Stomach (tissue), 9 donors: ENCODE data around the gene KCNN4. TPM values are rescaled to one million over a fixed set of nuclear protein-coding genes. Genes with fewer than 3 reads are reported as not detected.

Source experiments
- DNase-seq, 2 donors: peaks; one replicate each; pipeline versions ENCODE4 v3.0.0 to v3.0.0-alpha.2; 2013 to 2019
- H3K27ac ChIP-seq, 5 donors: fragments of 200-600 bp in 4 of 5; sonication (generic) in 4 of 5; one replicate each; pipeline ENCODE4 v1.5.1; 2013 to 2019; ENCODE audit warnings: mild to moderate bottlenecking in 1 of 5, moderate library complexity in 1 of 5
- H3K27me3 ChIP-seq, 3 donors: fragments of 200-600 bp; sonication (generic); one replicate each; pipeline ENCODE4 v1.5.1; 2017 to 2019; ENCODE audit warnings: mixed run types in 1 of 3
- H3K36me3 ChIP-seq, 4 donors: fragments of 200-600 bp; sonication (generic); 1 replicate in 3 of 4; 2 replicates in 1 of 4; pipeline ENCODE4 v1.5.1; 2016 to 2019
- H3K4me1 ChIP-seq, 4 donors: fragments of 200-600 bp; sonication (generic); one replicate each; pipeline ENCODE4 v1.5.1; 2016 to 2019
- H3K4me3 ChIP-seq, 4 donors: fragments of 200-600 bp; sonication (generic) in 3 of 4; one replicate each; pipeline ENCODE4 v1.5.1; 2016 to 2019; ENCODE audit warnings: mild to moderate bottlenecking in 1 of 4
- H3K9me3 ChIP-seq, 4 donors: fragments of 200-600 bp; sonication (generic); one replicate each; pipeline ENCODE4 v1.5.1; 2016 to 2019
- EP300 ChIP-seq: sonication (generic); formaldehyde crosslinking; IDR thresholded peaks from one replicate; pipeline ENCODE4 v1.6.1; 2017; ENCODE audit warnings: antibody characterized with exemption
- POLR2A ChIP-seq, 4 donors: fragments of 450-650 bp; IDR thresholded peaks; one replicate each; pipeline ENCODE4 v1.6.1; 2016; ENCODE audit warnings: antibody characterized with exemption in 4 of 4, control low read depth in 2 of 4, mild to moderate bottlenecking in 1 of 4, moderate library complexity in 1 of 4
- POLR2AphosphoS5 ChIP-seq, 3 donors: sonication (generic); formaldehyde crosslinking; IDR thresholded peaks; one replicate each; pipeline ENCODE4 v1.6.1; 2016; ENCODE audit warnings: antibody characterized with exemption in 3 of 3
- WGBS, 5 donors: extraction: QIAGEN DNeasy Blood & Tissue Kit in 3 of 5; methylation state at CpG; one replicate each; pipeline versions ENCODE4 v1.1.5 to v1.1.7; 2013 to 2018; 5-methylcytosine and 5-hydroxymethylcytosine counted together
- intact Hi-C: fragments of 100-400 bp; cut with DNase I; formaldehyde crosslinking; loops from one replicate; pipeline ENCODE4 v1.15.1; 2023; ENCODE audit warnings: low total_unique reads
- polyA plus RNA-seq, 3 donors: library from polyadenylated mRNA; stranded (reverse); fragments of 200-250 nt; gene quantifications; one replicate each; pipeline ENCODE4 v1.2.3, GENCODE V29; 2013
- total RNA-seq, 5 donors: library from RNA; depleted of rRNA; stranded (reverse); fragments of >200 nt; gene quantifications; one replicate each; pipeline versions ENCODE4 v1.1.0 to v1.2.3, GENCODE V29; 2014 to 2016
- TF ChIP-seq, protein P1 (sequence below), 7 experiments: fragments of 450-650 bp in 4 of 7; fragments of 200-600 bp in 3 of 7; sonication (generic) in 3 of 7; IDR thresholded peaks; one replicate each; pipeline ENCODE4 v1.5.1; 2016 to 2019; ENCODE audit warnings: antibody characterized with exemption in 7 of 7, control low read depth in 2 of 7, mild to moderate bottlenecking in 1 of 7
- donor health status: healthy with polysubstance abuse.
- donor health status: Bipolar disorder and iron deficiency.
- donor health status: healthy.

KCNN4 gene
- total and polyA plus RNA-seq, 8 donors: 3.1 to 222 (median 17.4) TPM

DNA sequence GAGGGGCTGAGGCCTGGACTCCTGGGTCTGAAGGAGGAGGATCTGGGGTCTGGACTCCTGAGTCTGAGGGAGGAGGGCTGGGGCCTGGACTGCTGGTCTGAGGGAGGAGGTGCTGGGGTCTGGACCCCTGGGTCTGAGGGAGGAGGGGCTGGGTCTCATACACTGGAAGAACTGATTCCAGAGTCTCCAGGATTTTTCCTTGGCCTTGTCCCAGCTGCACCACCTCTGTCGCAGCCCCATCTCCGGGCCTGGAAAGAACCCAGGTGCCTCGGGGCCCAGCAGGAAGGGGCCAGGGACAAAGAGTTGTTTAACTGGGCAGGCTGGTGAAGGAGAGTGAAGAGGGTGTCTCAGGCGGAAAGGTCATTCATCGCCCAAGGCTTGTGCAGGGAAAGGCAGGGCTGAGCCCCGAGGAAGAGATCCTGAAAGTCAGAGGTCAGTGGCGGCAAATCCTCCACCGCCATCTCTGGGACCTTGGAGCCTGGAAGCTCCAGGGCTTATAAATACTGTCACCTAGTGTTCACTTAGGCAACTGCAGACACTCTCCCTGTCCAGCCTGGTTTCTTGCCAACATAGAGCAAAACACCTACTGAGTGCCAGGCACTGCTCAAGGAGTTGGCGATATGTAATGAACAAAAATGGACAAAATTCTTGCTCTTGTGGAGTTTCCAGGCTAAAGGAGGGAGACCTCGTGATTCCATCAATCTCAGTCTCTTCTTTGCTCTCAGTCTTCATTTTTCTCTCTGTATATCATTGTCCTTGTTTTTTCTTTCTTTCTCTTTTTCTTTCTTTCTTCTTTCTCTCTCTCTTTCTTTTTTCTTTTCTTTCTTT is 4.4 kb upstream of the KCNN4 start:
- TF ChIP-seq, protein P1, sequence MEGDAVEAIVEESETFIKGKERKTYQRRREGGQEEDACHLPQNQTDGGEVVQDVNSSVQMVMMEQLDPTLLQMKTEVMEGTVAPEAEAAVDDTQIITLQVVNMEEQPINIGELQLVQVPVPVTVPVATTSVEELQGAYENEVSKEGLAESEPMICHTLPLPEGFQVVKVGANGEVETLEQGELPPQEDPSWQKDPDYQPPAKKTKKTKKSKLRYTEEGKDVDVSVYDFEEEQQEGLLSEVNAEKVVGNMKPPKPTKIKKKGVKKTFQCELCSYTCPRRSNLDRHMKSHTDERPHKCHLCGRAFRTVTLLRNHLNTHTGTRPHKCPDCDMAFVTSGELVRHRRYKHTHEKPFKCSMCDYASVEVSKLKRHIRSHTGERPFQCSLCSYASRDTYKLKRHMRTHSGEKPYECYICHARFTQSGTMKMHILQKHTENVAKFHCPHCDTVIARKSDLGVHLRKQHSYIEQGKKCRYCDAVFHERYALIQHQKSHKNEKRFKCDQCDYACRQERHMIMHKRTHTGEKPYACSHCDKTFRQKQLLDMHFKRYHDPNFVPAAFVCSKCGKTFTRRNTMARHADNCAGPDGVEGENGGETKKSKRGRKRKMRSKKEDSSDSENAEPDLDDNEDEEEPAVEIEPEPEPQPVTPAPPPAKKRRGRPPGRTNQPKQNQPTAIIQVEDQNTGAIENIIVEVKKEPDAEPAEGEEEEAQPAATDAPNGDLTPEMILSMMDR (IDR thresholded peaks at IDR 0.05): peak in 5 of 7 experiments; percentile 90 to 96 (median 93)
- no peak for TF ChIP-seq POLR2AphosphoS5 (IDR thresholded peaks at IDR 0.05)
- no peak for TF ChIP-seq EP300
- intact Hi-C loops: loop anchor here (5.0 kb wide), 1 partner anchor 38 kb away; no protein-coding TSS in a partner anchor
- peak; percentile 58 to 84 for DNase-seq
- Histone ChIP-seq H3K27ac (peak overlapping the region; percentile 16 to 76 (median 59)), H3K36me3 (no peaks in the 10 kb centered on the region), H3K4me1 (peaks cover 9 to 49% (median 13%) of the 10 kb centered on the region in 4 donors), H3K27me3 (peaks cover 0 to 49% (median 0%) of the 10 kb centered on the region in 3 donors), H3K4me3 (no peak overlapping the region), H3K9me3 (no peaks in the 10 kb centered on the region)
- WGBS, 5 donors: 5 to 11% (median 8%) methylated on average over 10 of the region's 10 CpGs

DNA sequence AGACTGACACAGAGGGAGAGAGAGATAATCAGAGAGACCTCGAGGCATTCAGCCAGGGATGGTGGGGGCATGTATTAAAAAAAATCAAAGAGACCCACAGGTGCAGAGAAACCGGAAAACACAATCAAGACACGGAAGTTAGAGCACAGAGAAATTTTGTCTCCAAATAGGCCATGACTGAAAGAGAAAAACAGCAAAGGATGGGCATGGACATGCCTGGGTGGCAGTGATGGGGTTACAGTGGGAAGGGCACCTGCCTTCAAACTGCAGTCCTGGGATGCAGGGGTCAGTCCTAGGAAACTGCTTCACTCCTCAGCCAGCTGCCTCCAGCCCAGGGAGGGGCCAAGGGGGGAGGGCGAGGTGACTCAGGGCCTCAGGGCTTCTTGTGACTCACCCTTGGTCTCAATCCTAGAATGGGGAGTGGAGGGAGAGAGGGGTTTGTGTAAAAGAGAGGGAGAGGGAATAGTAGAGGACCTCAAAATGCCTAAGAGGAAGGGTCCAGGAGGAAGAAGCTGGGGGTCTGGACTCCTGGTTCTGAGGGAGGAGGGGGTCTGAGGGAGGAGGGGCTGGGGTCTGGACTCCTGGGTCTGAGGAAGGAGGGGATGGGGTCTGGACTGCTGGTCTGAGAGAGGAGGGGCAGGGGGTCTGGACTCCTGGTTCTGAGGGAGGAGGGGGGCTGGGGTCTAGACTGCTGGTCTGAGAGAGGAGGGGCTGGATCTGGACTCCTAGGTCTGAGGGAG is 3.6 kb upstream of the KCNN4 start:
- peak; percentile 62 to 84 for DNase-seq
- intact Hi-C loops: loop anchor here (5.0 kb wide), 1 partner anchor 37 kb away; no protein-coding TSS in a partner anchor

DNA sequence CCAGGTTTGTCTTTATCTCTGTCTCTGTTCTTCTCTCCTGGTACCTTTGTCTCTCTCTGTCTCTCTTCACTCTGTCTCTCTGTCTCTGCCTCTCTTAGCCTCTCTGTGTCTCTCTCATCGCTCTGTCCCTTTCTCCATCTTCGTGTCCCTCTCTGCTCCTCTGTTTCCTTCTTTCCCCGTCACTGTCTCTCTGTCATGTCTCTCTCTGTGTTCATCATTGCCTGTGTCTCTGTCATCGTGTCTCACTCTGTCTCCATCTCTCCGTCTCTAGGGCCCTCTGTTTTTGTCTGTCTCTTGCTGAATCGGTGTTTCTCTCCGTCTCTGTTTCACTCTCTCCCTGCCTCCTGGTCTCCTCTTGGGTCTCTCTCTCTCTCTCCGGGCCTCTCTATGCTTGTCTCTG is 2.9 kb upstream of the KCNN4 start:
- intact Hi-C loops: loop anchor here (5.0 kb wide), 1 partner anchor 36 kb away; no protein-coding TSS in a partner anchor
- Histone ChIP-seq H3K9me3 (no peaks in the 10 kb centered on the region), H3K4me1 (peaks cover 18 to 65% (median 26%) of the 10 kb centered on the region in 4 donors), H3K27me3 (peaks cover 0 to 51% (median 0%) of the 10 kb centered on the region in 3 donors), H3K4me3 (no peak overlapping the region), H3K36me3 (no peaks in the 10 kb centered on the region), H3K27ac (peak overlapping the region in 2 of 5 donors; percentile 69 to 76)
- 91 to 96% (median 94%) methylated on average over 8 of the region's 8 CpGs for WGBS, 5 donors
- DNase-seq: no peak
- TF ChIP-seq POLR2A (IDR thresholded peaks at IDR 0.05): no peak
- TF ChIP-seq, protein P1 (IDR thresholded peaks at IDR 0.05): no peak
- TF ChIP-seq EP300: no peak
- no peak for TF ChIP-seq POLR2AphosphoS5 (IDR thresholded peaks at IDR 0.05)

More for the DNA sequence above, 3.6 kb upstream of the KCNN4 start:
- H3K4me1 ChIP-seq: peaks cover 12 to 57% (median 19%) of the 10 kb centered on the region in 4 donors
- H3K27ac ChIP-seq: peak overlapping the region; percentile 16 to 76 (median 59)
- no peaks in the 10 kb centered on the region for H3K9me3 ChIP-seq
- H3K4me3 ChIP-seq: no peak overlapping the region
- 30 to 60% (median 53%) methylated on average over 4 of the region's 4 CpGs for WGBS, 5 donors
- H3K36me3 ChIP-seq: no peaks in the 10 kb centered on the region
- H3K27me3 ChIP-seq: peaks cover 0 to 45% (median 0%) of the 10 kb centered on the region in 3 donors
- peak in 2 of 3 donors; percentile 39 to 41 for TF ChIP-seq POLR2AphosphoS5 (IDR thresholded peaks at IDR 0.05)
- TF ChIP-seq, protein P1 (IDR thresholded peaks at IDR 0.05): no peak

DNA sequence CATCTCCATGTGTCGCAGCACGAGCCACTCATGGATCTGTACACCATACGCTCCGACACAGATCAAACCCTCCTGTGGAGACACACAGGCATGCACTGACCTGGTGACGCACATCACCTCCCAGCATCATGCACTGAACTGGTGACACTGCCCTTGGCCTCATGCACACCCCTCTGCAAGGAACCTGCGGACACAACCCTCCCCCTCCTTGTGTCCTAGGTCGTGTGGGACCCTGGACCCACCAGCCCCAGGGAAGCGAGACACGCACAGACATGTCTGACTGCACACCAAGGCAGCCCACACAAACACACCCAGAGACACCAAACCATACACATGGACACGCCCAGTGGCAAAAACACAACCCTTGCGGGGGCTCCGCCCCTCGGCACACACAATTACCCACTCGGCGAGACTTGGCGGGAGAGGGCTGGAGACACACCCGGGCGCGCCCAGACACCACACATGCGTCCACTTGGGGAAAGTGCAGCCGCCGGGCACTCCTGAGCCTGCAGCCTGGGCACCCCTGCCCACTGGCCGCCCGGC is 2.0 kb upstream of the KCNN4 start:
- Histone ChIP-seq H3K27me3 (peaks cover 0 to 54% (median 0%) of the 10 kb centered on the region in 3 donors), H3K36me3 (no peaks in the 10 kb centered on the region), H3K4me1 (peaks cover 25 to 74% (median 35%) of the 10 kb centered on the region in 4 donors), H3K27ac (peak overlapping the region in 3 of 5 donors; percentile 18 to 34 (median 27)), H3K4me3 (peak overlapping the region in 1 of 4 donors; percentile 16), H3K9me3 (no peaks in the 10 kb centered on the region)
- peak; percentile 65 to 67 for DNase-seq
- WGBS, 5 donors: 34 to 72% (median 44%) methylated on average over 13 to 24 of the region's 24 CpGs
- intact Hi-C loops: loop anchor here (5.0 kb wide), 1 partner anchor 35 kb away; no protein-coding TSS in a partner anchor
- TF ChIP-seq POLR2AphosphoS5 (IDR thresholded peaks at IDR 0.05): peak in 1 of 3 donors; percentile 19
- TF ChIP-seq, protein P1 (IDR thresholded peaks at IDR 0.05): no peak
